HEK293T (cell line): Measurements from ENCODE around the gene CFAP299.

ENCODE experiments used
- CTCF ChIA-PET: fragments of 350-600 bp; formaldehyde crosslinking; extraction: SDS; loops from one replicate; lab custom pipeline; 2021; ENCODE audit warnings: antibody characterized with exemption, inconsistent platforms; lab: Yijun Ruan, JAX
- POLR2A ChIA-PET: fragments of 350-600 bp; formaldehyde crosslinking; extraction: SDS; loops from one replicate; lab custom pipeline; 2020; ENCODE audit warnings: antibody characterized with exemption, inconsistent platforms; lab: Yijun Ruan, JAX
- DNase-seq: peaks from one replicate; pipeline ENCODE4 v3.0.0; 2012; ENCODE audit warnings: mixed read lengths; ENCODE audit errors: extremely low spot score
- ARNT ChIP-seq: fragments of 450-650 bp; IDR thresholded peaks from 2 replicates; pipeline ENCODE4 v1.6.1; 2017; ENCODE audit warnings: mild to moderate bottlenecking
- BHLHE40 ChIP-seq: fragments of 450-650 bp; IDR thresholded peaks from 2 replicates; pipeline ENCODE4 v1.6.1; 2016; ENCODE audit warnings: mild to moderate bottlenecking, moderate library complexity, borderline replicate concordance
- CTBP1 ChIP-seq: fragments of 450-650 bp; IDR thresholded peaks from 2 replicates; pipeline ENCODE4 v1.6.1; 2016; ENCODE audit warnings: borderline replicate concordance
- ELF4 ChIP-seq: fragments of 450-650 bp; IDR thresholded peaks from 2 replicates; pipeline ENCODE4 v1.6.1; 2017; ENCODE audit warnings: antibody characterized with exemption
- FOXA1 ChIP-seq: fragments of 450-650 bp; IDR thresholded peaks from 2 replicates; pipeline ENCODE4 v1.6.1; 2016; ENCODE audit warnings: mild to moderate bottlenecking
- FOXK2 ChIP-seq: fragments of 450-650 bp; IDR thresholded peaks from 2 replicates; pipeline ENCODE4 v1.6.1; 2016; ENCODE audit warnings: mild to moderate bottlenecking
- FOXM1 ChIP-seq: fragments of 450-650 bp; IDR thresholded peaks from 2 replicates; pipeline ENCODE4 v1.6.1; 2017; ENCODE audit warnings: mild to moderate bottlenecking, borderline replicate concordance
- HDGF ChIP-seq: fragments of 450-650 bp; IDR thresholded peaks from 2 replicates; pipeline ENCODE4 v1.6.1; 2017; ENCODE audit warnings: antibody characterized with exemption, borderline replicate concordance
- L3MBTL2 ChIP-seq: fragments of 450-650 bp; conservative IDR thresholded peaks from 2 replicates; pipeline ENCODE4 v1.6.1; 2016; ENCODE audit warnings: mild to moderate bottlenecking
- LEF1 ChIP-seq: fragments of 450-650 bp; IDR thresholded peaks from 2 replicates; pipeline ENCODE4 v1.6.1; 2017; ENCODE audit warnings: mild to moderate bottlenecking, borderline replicate concordance
- NFRKB ChIP-seq: fragments of 450-650 bp; IDR thresholded peaks from 2 replicates; pipeline ENCODE4 v1.6.1; 2016; ENCODE audit warnings: mild to moderate bottlenecking, moderate library complexity
- SP1 ChIP-seq: fragments of 450-650 bp; IDR thresholded peaks from 2 replicates; pipeline ENCODE4 v1.6.1; 2017
- SUZ12 ChIP-seq: fragments of 450-650 bp; IDR thresholded peaks from 2 replicates; pipeline ENCODE4 v1.6.1; 2016; ENCODE audit warnings: mild to moderate bottlenecking
- TARDBP ChIP-seq: fragments of 450-650 bp; IDR thresholded peaks from 2 replicates; pipeline ENCODE4 v1.6.1; 2016
- ZNF384 ChIP-seq: fragments of 450-650 bp; IDR thresholded peaks from 2 replicates; pipeline ENCODE4 v1.6.1; 2016
- TF ChIP-seq, protein P1 (sequence below): fragments of 450-650 bp; IDR thresholded peaks from 2 replicates; pipeline ENCODE4 v1.6.1; 2016

Gene CFAP299

DNA sequence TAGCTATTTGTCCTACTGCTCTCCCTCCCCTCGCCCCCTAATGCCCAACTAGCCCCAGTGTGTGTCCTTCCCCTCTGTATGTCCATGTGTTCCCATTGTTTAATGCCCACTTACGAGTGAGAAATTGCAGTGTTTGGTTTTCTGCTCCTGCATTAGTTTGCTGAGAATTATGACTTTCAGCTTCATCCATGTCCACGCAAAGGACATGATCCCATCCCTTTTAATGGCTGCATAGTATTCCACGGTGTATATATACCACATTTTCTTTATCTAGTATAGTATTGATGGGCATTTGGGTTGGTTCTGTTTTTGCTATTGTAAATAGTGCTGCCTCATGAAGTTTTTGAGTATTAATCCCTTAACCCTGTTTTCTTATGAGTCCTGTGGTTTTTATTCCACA lies 33.6 kb upstream of the CFAP299 start:
- TF ChIP-seq ZNF384 (no peak), ELF4 (no peak), TARDBP (no peak), HDGF (no peak), L3MBTL2 (no peak), LEF1 (no peak), SUZ12 (no peak), FOXK2 (no peak), BHLHE40 (no peak), SP1 (no peak), CTBP1 (no peak), ARNT (no peak), FOXM1 (no peak), FOXA1 (no peak), NFRKB (no peak)
- TF ChIP-seq, protein P1, sequence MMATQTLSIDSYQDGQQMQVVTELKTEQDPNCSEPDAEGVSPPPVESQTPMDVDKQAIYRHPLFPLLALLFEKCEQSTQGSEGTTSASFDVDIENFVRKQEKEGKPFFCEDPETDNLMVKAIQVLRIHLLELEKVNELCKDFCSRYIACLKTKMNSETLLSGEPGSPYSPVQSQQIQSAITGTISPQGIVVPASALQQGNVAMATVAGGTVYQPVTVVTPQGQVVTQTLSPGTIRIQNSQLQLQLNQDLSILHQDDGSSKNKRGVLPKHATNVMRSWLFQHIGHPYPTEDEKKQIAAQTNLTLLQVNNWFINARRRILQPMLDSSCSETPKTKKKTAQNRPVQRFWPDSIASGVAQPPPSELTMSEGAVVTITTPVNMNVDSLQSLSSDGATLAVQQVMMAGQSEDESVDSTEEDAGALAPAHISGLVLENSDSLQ = no peak
- CTCF ChIA-PET = no interaction called here
- POLR2A ChIA-PET = no interaction called here
- DNase-seq = no peak

DNA sequence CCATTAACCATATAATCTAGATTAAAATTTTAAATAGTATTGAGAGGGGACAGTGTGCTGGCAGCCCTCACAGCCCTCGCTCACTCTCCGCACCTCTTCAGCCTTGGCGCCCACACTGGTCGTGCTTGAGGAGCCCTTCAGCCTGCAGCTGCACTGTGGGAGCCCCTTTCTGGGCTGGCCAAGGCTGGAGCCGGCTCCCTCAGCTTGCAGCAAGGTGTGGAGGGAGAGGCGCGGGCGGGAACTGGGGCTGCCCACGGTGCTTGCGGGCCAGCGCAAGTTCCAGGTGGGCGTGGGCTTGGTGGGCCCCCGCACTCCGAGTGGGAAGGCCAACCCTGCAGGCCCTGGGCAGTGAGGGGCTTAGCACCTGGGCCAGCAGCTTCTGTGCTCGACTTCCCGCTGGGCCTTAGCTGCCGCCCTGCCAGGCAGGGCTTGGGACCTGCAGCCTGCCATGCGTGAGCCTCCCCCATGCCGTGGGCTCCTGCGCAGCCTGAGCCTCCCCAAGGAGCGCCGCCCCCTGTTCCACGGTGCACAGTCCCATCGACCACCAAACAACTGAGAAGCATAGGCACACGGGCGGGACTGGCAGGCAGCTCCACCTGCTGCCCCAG lies 32.8 kb upstream of the CFAP299 start:
- POLR2A ChIA-PET = no interaction called here
- no peak for DNase-seq
- CTCF ChIA-PET = interaction anchor here (1.6 kb wide), 1 partner anchor 33 kb away, joined by 3 read pairs; the partner anchor contains the start of gene CFAP299
- TF ChIP-seq FOXM1 = no peak
- TF ChIP-seq, protein P1 = no peak
- no peak for TF ChIP-seq BHLHE40

DNA sequence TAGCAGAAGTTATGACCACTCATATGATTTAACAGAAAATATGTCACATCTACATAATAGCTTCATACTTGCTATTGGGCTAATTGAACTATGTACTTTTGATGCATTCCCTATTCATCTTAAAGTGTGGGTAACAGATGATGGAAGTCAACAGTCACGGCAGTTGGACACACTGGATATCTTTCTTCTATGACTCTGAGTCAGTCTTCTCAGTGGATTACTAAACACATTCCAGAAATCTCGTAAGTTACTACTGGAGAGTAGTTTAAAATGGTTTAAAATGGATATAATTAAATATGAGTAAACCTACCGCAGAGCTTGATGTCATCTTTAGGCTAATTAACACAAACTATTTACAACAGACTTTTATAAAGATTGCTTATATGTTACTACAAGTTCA lies 30.1 kb upstream of the CFAP299 start:
- TF ChIP-seq L3MBTL2 (no peak), ZNF384 (no peak), ARNT (no peak), HDGF (no peak), LEF1 (no peak), BHLHE40 (no peak), CTBP1 (no peak), TARDBP (no peak), ELF4 (no peak), SUZ12 (no peak), FOXA1 (no peak), NFRKB (no peak), SP1 (no peak), FOXM1 (no peak), FOXK2 (no peak)
- TF ChIP-seq, protein P1 = no peak
- CTCF ChIA-PET = no interaction called here
- DNase-seq = no peak
- POLR2A ChIA-PET = interaction anchor here (1.5 to 2.3 kb wide), 2 partner anchors 21 to 39 kb away, joined by 3 to 6 read pairs; partner anchors contain the start of gene FGF5

DNA sequence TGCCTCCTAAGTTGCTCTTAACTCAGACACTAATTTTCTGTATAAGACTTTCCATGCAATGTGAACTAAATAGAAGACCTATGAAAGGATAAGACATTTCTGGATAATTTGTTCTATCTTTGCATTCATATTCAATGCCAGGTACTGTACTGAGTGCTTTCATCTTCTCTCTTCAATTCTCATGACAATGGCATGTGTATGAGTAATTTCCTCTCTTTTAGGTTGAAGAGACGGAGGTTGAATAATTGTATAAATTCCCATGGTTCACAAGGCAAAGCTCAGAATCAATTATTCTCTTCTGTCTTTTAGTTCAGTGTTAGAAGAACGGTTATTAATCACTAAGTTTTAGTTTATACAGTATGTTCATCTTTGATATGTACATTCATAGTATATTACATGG lies 29.3 kb upstream of the CFAP299 start:
- ChIA-PET POLR2A (interaction anchor here (1.5 to 2.3 kb wide), 2 partner anchors 21 to 40 kb away, joined by 3 to 6 read pairs; partner anchors contain the start of gene FGF5), CTCF (no interaction called here)
- TF ChIP-seq FOXK2 (no peak), SP1 (no peak), TARDBP (no peak), ZNF384 (no peak), HDGF (no peak), FOXM1 (no peak), L3MBTL2 (no peak), LEF1 (no peak), SUZ12 (no peak), CTBP1 (no peak), BHLHE40 (no peak), NFRKB (no peak), ELF4 (no peak)
- no peak for DNase-seq

DNA sequence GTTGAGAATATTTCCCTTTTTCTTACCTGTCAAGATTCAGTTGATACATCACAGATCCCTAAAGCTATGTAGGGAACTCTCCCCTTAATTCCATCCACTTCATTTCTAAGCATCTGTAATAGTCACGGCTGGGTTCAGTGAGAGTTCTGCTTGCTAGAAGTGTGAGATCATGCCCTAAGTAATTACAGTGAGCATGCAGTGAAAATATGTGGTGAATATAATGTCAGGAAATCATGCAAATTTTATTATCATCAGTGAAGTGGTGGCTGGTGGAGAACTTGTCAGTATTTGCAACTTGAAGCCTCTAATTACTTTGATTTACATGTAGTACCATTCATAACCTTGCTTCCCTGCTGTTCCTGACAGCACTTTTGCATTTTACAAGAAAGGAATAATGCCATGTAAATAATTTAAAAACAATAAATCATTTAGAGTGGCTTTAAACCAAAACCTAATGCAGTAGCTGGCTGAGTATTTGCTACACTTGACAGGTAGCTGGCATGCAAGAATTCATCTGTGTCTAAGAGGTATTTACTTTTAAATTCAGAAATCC lies 28.3 kb upstream of the CFAP299 start:
- peak; percentile 52 for DNase-seq
- ChIA-PET POLR2A (interaction anchor here (1.1 to 1.3 kb wide), 2 partner anchors 41 to 110 kb away, joined by 3 to 15 read pairs; partner anchors contain the start of gene FGF5), CTCF (interaction anchor here (0.7 to 1.7 kb wide), 2 partner anchors 91 to 329 kb away, joined by 3 to 5 read pairs; no protein-coding TSS in a partner anchor)
- TF ChIP-seq TARDBP (0 out of 2 replicates have a peak, but pooled peaks have one; percentile 43), LEF1 (peak; percentile 61; the same call in 1 of the 2 replicates), NFRKB (no peak), ELF4 (no peak), HDGF (no peak), L3MBTL2 (no peak), ARNT (peak; percentile 96), ZNF384 (no peak), SUZ12 (no peak), FOXK2 (no peak), BHLHE40 (no peak), FOXM1 (peak; percentile 38; the same call in 1 of the 2 replicates), SP1 (no peak), CTBP1 (peak; percentile 96), FOXA1 (peak; percentile 75)
- TF ChIP-seq, protein P1 = peak; percentile 98
